B cell (primary cell): Measurements from ENCODE around the gene LCN12. TPM values are rescaled to one million over a fixed set of nuclear protein-coding genes. Genes with fewer than 3 reads are reported as not detected.

ENCODE experiments used
- ATAC-seq: fragments of 200-7000 bp; cut with Tn5 transposase; one replicate; pipeline ENCODE4 v1.10.0; 2021; ENCODE audit warnings: low read depth, mild to moderate bottlenecking, moderate number of reproducible peaks, moderate library complexity
- CTCF ChIA-PET: fragments of 350-600 bp; sonication (Branson Sonifier 250); formaldehyde crosslinking; loops from one replicate; lab custom pipeline; 2021; ENCODE audit warnings: antibody characterized with exemption, inconsistent platforms; lab: Charles Lee
- POLR2A ChIA-PET: fragments of 350-600 bp; sonication (Branson Sonifier 250); formaldehyde crosslinking; loops from one replicate; lab custom pipeline; 2021; ENCODE audit warnings: antibody characterized with exemption; lab: Charles Lee
- DNase-seq: peaks from one replicate; pipeline ENCODE4 v3.0.0; 2013
- H2AFZ ChIP-seq: 2 replicates; pipeline ENCODE4 v1.6.1; 2012; ENCODE audit warnings: mild to moderate bottlenecking, low read depth, low read length; ENCODE audit not compliant: insufficient read depth, poor library complexity, severe bottlenecking
- H3K27ac ChIP-seq, 2 donors: 1 replicate in 1 of 2; 2 replicates in 1 of 2; pipeline ENCODE4 v1.5.1; 2012 to 2013; ENCODE audit warnings: low read length in 2 of 2, mild to moderate bottlenecking in 2 of 2, moderate library complexity in 1 of 2
- H3K27me3 ChIP-seq, 4 experiments: fragments of 200-600 bp in 1 of 4; sonication (generic) in 1 of 4; replicated peaks in 1 of 4; 1 replicate in 2 of 4; 2 replicates in 2 of 4; pipeline versions ENCODE4 v1.6.1 to v1.7.0; 2013 to 2016; ENCODE audit warnings: low read length in 3 of 4, mild to moderate bottlenecking in 2 of 4, mixed read lengths in 1 of 4, moderate library complexity in 1 of 4; ENCODE audit not compliant: insufficient read depth in 4 of 4, control insufficient read depth in 3 of 4; ENCODE audit errors: control extremely low read depth in 1 of 4
- H3K36me3 ChIP-seq, 2 experiments: replicated peaks in 1 of 2; 1 replicate in 1 of 2; 2 replicates in 1 of 2; pipeline versions ENCODE4 v1.6.1 to v1.7.1; 2013; ENCODE audit warnings: low read length in 1 of 2; ENCODE audit not compliant: insufficient read depth in 2 of 2, control insufficient read depth in 1 of 2; ENCODE audit errors: control extremely low read depth in 1 of 2, extremely low read depth in 1 of 2
- H3K4me1 ChIP-seq, 2 donors: fragments of 200-600 bp in 1 of 2; sonication (generic) in 1 of 2; 1 replicate in 1 of 2; 2 replicates in 1 of 2; pipeline versions ENCODE4 v1.5.1 to v1.6.1; 2013 to 2017; ENCODE audit warnings: low read length in 2 of 2; ENCODE audit not compliant: control insufficient read depth in 2 of 2, insufficient read depth in 2 of 2
- H3K4me2 ChIP-seq: replicated peaks from 2 replicates; pipeline ENCODE3; 2012; ENCODE audit warnings: mild to moderate bottlenecking, low read depth, low read length; ENCODE audit not compliant: poor library complexity, severe bottlenecking
- H3K4me3 ChIP-seq, 5 experiments: fragments of 200-600 bp in 1 of 5; sonication (generic) in 1 of 5; 1 replicate in 3 of 5; 2 replicates in 2 of 5; pipeline versions ENCODE4 v1.5.1 to v1.7.0; 2011 to 2016; ENCODE audit warnings: low read length in 4 of 5, mild to moderate bottlenecking in 4 of 5, low read depth in 2 of 5, control low read depth in 1 of 5, moderate library complexity in 1 of 5; ENCODE audit not compliant: insufficient read depth in 1 of 5; ENCODE audit errors: control extremely low read depth in 1 of 5, extremely low read depth in 1 of 5
- H3K79me2 ChIP-seq: fragments of 200-600 bp; sonication (generic); one replicate; pipeline ENCODE4 v1.6.0; 2016; ENCODE audit warnings: low read length; ENCODE audit not compliant: control insufficient read depth, insufficient read depth
- H3K9ac ChIP-seq: fragments of 200-600 bp; sonication (generic); 2 replicates; pipeline ENCODE4 v1.6.1; 2017; ENCODE audit warnings: mild to moderate bottlenecking, low read length, moderate library complexity
- H3K9me3 ChIP-seq, 3 donors: one replicate each; pipeline versions ENCODE4 v1.6.1 to v1.7.1; 2013; ENCODE audit warnings: low read length in 2 of 3; ENCODE audit not compliant: control insufficient read depth in 2 of 3, insufficient read depth in 1 of 3; ENCODE audit errors: control extremely low read depth in 1 of 3
- H4K20me1 ChIP-seq: 2 replicates; pipeline ENCODE4 v1.6.0; 2012; ENCODE audit warnings: mild to moderate bottlenecking, low read length; ENCODE audit not compliant: insufficient read depth, control insufficient read depth, poor library complexity, severe bottlenecking
- H3K27ac Mint-ChIP-seq: one replicate; pipeline ENCODE4 v1.8.0; 2021; ENCODE audit warnings: mixed read lengths
- H3K27me3 Mint-ChIP-seq: one replicate; pipeline ENCODE4 v1.8.0; 2021; ENCODE audit warnings: mixed read lengths
- H3K4me1 Mint-ChIP-seq: one replicate; pipeline ENCODE4 v1.8.0; 2021; ENCODE audit warnings: mixed read lengths
- H3K4me3 Mint-ChIP-seq: one replicate; pipeline ENCODE4 v1.8.0; 2021; ENCODE audit warnings: mixed read lengths
- H3K9me3 Mint-ChIP-seq: one replicate; pipeline ENCODE4 v1.8.0; 2022; ENCODE audit warnings: mixed read lengths; ENCODE audit not compliant: insufficient read depth
- EZH2 ChIP-seq: IDR thresholded peaks from 2 replicates; pipeline ENCODE4 v1.6.1; 2012; ENCODE audit warnings: borderline replicate concordance, low read depth, mild to moderate bottlenecking, moderate library complexity, low read length; ENCODE audit not compliant: insufficient read depth, poor library complexity, severe bottlenecking
- WGBS: methylation state at CpG from one replicate; pipeline ENCODE4 v1.1.5; 2013; ENCODE audit warnings: missing lambda C conversion rate; ENCODE audit not compliant: insufficient coverage; 5-methylcytosine and 5-hydroxymethylcytosine counted together
- intact Hi-C: fragments of 100-400 bp; cut with micrococcal nuclease; formaldehyde crosslinking; loops from one replicate; pipeline ENCODE4 v1.10.0; 2022
- polyA plus RNA-seq: library from polyadenylated mRNA; depleted of rRNA; stranded (reverse); fragments of >200 nt; gene quantifications from 2 replicates; pipeline ENCODE4 v1.2.3, GENCODE V29; 2012
- total RNA-seq, 2 donors: library from RNA; stranded (reverse); fragments of 120-200 nt in 1 of 2; gene quantifications; 1 replicate in 1 of 2; 2 replicates in 1 of 2; pipeline versions ENCODE4 v1.2.3 to v1.2.4, GENCODE V29; 2013 to 2022
- TF ChIP-seq, protein P1 (sequence below): fragments of 200-600 bp; IDR thresholded peaks from one replicate; pipeline ENCODE4 v1.8.0; 2022; ENCODE audit warnings: antibody characterized with exemption, mild to moderate bottlenecking

LCN12 gene
- total and polyA plus RNA-seq, 2 donors (not counting 1 experiment from before 2014, with no cell fraction given): 2.4 to 2.6 TPM

DNA sequence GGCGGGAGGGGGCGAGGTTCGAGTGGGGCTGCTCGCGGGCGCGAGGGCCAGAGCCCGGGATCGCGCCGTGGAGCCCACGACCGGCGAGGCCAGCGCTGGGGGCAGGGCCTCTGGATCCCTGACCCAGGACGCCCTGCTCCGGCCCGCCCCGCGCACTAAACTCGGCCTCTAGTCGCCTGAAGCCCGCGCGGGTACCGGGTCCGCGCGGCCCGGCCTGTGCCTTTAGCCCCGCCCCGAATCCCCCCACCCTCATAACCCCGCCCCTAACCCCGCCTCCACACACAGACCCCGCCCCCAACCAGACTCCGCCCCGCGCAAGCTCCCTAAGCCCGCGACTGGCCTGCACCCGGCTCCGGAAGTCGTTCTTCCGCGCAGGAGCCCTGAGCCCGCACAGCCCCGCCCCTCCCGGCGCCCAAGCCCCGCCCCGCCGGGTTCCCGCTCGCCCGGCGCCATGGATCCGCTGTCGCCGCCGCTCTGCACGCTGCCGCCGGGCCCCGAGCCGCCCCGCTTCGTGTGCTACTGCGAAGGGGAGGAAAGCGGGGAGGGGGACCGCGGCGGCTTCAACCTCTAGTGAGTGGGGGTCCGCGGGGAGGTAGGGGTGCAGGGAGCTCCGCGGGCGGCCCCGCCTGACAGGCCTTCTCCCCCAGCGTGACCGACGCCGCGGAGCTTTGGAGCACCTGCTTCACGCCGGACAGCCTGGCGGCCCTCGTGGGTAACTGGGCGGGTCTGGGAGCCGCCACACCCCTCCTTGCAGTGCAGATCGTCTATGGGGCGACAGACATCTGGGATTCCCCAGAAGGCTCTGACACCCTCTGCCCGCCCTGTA lies 40.1 kb downstream of the LCN12 start, which contains the start of gene PAXX:
PAXX (plus strand) TSS at position 430 of the 826 bp plus-strand sequence; CDS start at position 452, 22 bp downstream.
- under 1% methylated on average over 86 of the region's 92 CpGs for WGBS
- Histone ChIP-seq H3K9ac (peak within 1 kb of the TSS; percentile 82), H3K4me1 (peaks cover 27 to 38% of the 10 kb centered on the region in 2 donors), H2AFZ (peak within 1 kb of the TSS; percentile 85), H3K4me3 (peak within 1 kb of the TSS; percentile 32 to 71 (median 66)), H3K9me3 (peaks cover 0 to 10% (median 0%) of the 10 kb centered on the region in 3 donors), H3K79me2 (peaks cover 10% of the 10 kb centered on the region), H3K27ac (peak within 1 kb of the TSS; percentile 76 to 97), H3K27me3 (peaks cover 0 to 3% (median 0%) of the 10 kb centered on the region in 4 experiments), H3K4me2 (peak within 1 kb of the TSS; percentile 99), H3K36me3 (peaks cover 0 to 6% of the 10 kb centered on the region in 2 experiments), H4K20me1 (peaks cover 17% of the 10 kb centered on the region)
- intact Hi-C loops: loop anchor here (1.0 to 5.0 kb wide), 7 partner anchors 8 to 510 kb away; partner anchors contain the start of genes ABCA2, FBXW5, PHPT1 and SEC16A
- peak; percentile 92 for DNase-seq
- peak; percentile 91 for ATAC-seq
- CTCF ChIA-PET: interaction anchor here (0.5 to 2.4 kb wide), 11 partner anchors 9 to 611 kb away, joined by 3 to 20 read pairs (median 5); partner anchors contain the start of genes ABCA2, AJM1, FBXW5 and FUT7
- Mint-ChIP-seq H3K27ac (peak within 1 kb of the TSS; percentile 91), H3K4me3 (peak within 1 kb of the TSS; percentile 91), H3K4me1 (peaks cover 26% of the 10 kb centered on the region), H3K27me3 (peaks cover 6% of the 10 kb centered on the region), H3K9me3 (no peaks in the 10 kb centered on the region)
- POLR2A ChIA-PET: interaction anchor here (0.6 to 1.7 kb wide), 13 partner anchors 9 to 251 kb away, joined by 3 to 19 read pairs (median 4); partner anchors contain the start of genes ABCA2, AJM1, FUT7 and TUBB4B
- TF ChIP-seq EZH2: no peak
- TF ChIP-seq, protein P1, sequence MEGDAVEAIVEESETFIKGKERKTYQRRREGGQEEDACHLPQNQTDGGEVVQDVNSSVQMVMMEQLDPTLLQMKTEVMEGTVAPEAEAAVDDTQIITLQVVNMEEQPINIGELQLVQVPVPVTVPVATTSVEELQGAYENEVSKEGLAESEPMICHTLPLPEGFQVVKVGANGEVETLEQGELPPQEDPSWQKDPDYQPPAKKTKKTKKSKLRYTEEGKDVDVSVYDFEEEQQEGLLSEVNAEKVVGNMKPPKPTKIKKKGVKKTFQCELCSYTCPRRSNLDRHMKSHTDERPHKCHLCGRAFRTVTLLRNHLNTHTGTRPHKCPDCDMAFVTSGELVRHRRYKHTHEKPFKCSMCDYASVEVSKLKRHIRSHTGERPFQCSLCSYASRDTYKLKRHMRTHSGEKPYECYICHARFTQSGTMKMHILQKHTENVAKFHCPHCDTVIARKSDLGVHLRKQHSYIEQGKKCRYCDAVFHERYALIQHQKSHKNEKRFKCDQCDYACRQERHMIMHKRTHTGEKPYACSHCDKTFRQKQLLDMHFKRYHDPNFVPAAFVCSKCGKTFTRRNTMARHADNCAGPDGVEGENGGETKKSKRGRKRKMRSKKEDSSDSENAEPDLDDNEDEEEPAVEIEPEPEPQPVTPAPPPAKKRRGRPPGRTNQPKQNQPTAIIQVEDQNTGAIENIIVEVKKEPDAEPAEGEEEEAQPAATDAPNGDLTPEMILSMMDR: no peak
